Esophagus squamous epithelium (tissue), 4 donors: ENCODE data around the gene ATF5.

Source experiments
- CTCF ChIP-seq, 6 experiments: fragments of 450-650 bp in 4 of 6; fragments of 200-600 bp in 2 of 6; sonication (generic) in 2 of 6; IDR thresholded peaks; one replicate each; pipeline ENCODE4 v1.5.1; 2016 to 2019; ENCODE audit warnings: antibody characterized with exemption in 6 of 6, mild to moderate bottlenecking in 4 of 6, moderate library complexity in 4 of 6
- POLR2A ChIP-seq, 4 donors: fragments of 450-650 bp; IDR thresholded peaks; one replicate each; pipeline ENCODE4 v1.6.1; 2017; ENCODE audit warnings: antibody characterized with exemption in 4 of 4, mild to moderate bottlenecking in 4 of 4, moderate library complexity in 3 of 4

- TF ChIP-seq POLR2A (IDR thresholded peaks at IDR 0.05) (no peak), CTCF (IDR thresholded peaks at IDR 0.05) (no peak)
These were observed 36.3 kb upstream of the ATF5 start for GRCh38 chr19:49892716-49893115.
